Prostate gland (tissue), 2 donors: ENCODE results near the gene MAML1. TPM values are rescaled to one million over a fixed set of nuclear protein-coding genes. Genes with fewer than 3 reads are reported as not detected.
A peak's percentile ranks its signal among the peaks of the same experiment; 100 is the strongest.

Experiments
- DNase-seq: peaks from one replicate; pipeline ENCODE4 v3.0.0-alpha.2; 2019; ENCODE audit warnings: low spot score
- H3K27ac ChIP-seq, 2 donors: fragments of 200-600 bp; sonication (generic); 2 replicates each; pipeline ENCODE4 v1.5.1; 2017 to 2019
- H3K27me3 ChIP-seq: fragments of 200-600 bp; sonication (generic); replicated peaks from 2 replicates; pipeline ENCODE4 v1.5.1; 2019; ENCODE audit not compliant: insufficient read depth
- H3K36me3 ChIP-seq, 2 donors: fragments of 200-600 bp; sonication (generic); 1 replicate in 1 of 2; 2 replicates in 1 of 2; pipeline versions ENCODE4 v1.5.1 to v1.8.1; 2017 to 2019
- H3K4me1 ChIP-seq: fragments of 200-600 bp; sonication (generic); replicated peaks from 2 replicates; pipeline ENCODE4 v1.5.1; 2019
- H3K4me3 ChIP-seq, 2 donors: fragments of 200-600 bp; sonication (generic); 2 replicates each; pipeline ENCODE4 v1.5.1; 2017 to 2019
- H3K9me3 ChIP-seq: fragments of 200-600 bp; sonication (generic); 2 replicates; pipeline ENCODE4 v1.5.1; 2017
- POLR2A ChIP-seq: fragments of 450-650 bp; IDR thresholded peaks from one replicate; pipeline ENCODE4 v1.6.1; 2016; ENCODE audit warnings: antibody characterized with exemption, mild to moderate bottlenecking
- POLR2AphosphoS5 ChIP-seq: sonication (generic); formaldehyde crosslinking; IDR thresholded peaks from one replicate; pipeline ENCODE4 v1.6.1; 2017; ENCODE audit warnings: antibody characterized with exemption
- WGBS: methylation state at CpG from one replicate; pipeline ENCODE4 v1.1.5; 2018; 5-methylcytosine and 5-hydroxymethylcytosine counted together
- intact Hi-C: fragments of 100-400 bp; cut with DNase I; formaldehyde crosslinking; loops from one replicate; pipeline ENCODE4 v1.14.2; 2022
- total RNA-seq, 2 donors: library from RNA; depleted of rRNA; stranded (reverse); fragments of >200 nt; gene quantifications; one replicate each; pipeline ENCODE4 v1.1.0, GENCODE V29; 2016
- TF ChIP-seq, protein P1 (sequence below), 4 experiments: fragments of 200-600 bp in 2 of 4; fragments of 450-650 bp in 2 of 4; sonication (generic) in 2 of 4; IDR thresholded peaks; 1 replicate in 3 of 4; 2 replicates in 1 of 4; pipeline ENCODE4 v1.5.1; 2016 to 2019; ENCODE audit warnings: antibody characterized with exemption in 4 of 4, mild to moderate bottlenecking in 2 of 4, moderate library complexity in 2 of 4

MAML1 gene
- total RNA-seq, 2 donors from 2014 or later, result 33.9 to 54.7 TPM

DNA sequence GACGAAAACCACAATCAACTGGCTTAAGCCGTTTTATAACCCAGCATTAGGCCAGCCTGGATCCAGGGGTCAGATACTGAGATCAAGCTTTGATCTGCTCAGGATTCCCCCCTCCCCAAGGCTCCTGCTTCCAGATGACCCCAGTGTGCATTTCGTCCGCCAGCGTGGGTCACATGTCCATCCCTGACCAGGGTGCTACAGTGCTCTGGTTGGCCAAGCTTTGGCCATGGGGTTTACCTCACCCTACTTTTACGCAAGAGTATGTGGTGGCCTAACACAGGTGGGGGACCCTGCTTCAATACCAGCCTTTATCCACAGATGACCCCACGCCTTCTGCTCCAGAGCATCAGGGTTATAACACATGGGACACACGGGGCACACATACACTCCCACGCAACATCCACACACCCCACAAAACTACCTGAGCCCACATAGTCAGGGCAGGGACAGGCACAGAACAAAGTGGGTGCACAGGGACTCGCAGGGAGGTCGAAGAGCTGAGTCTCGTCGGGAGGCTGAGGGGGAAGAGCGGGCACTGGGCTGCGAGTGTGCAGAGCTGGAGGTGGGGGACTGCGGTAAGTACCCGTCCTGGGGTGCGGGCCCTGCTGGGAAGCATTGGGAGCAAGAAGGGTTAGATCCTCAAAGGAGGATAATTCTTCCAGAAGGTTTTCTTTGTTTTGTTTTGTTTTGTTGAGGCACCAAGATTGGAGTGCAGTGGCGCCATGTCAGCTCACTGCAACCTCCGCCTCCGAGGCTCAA lies 83.0 kb downstream of the MAML1 start:
- DNase-seq, result no peak
- Histone ChIP-seq H3K36me3 (no peaks in the 10 kb centered on the region), H3K27me3 (no peaks in the 10 kb centered on the region), H3K4me1 (peaks cover 13% of the 10 kb centered on the region), H3K27ac (no peak overlapping the region), H3K9me3 (no peaks in the 10 kb centered on the region), H3K4me3 (no peak overlapping the region)
- WGBS, result 96% methylated on average over 21 of the region's 21 CpGs
- intact Hi-C loops, result no loop called here
- TF ChIP-seq POLR2A (no peak), POLR2AphosphoS5 (no peak)
- TF ChIP-seq, protein P1, sequence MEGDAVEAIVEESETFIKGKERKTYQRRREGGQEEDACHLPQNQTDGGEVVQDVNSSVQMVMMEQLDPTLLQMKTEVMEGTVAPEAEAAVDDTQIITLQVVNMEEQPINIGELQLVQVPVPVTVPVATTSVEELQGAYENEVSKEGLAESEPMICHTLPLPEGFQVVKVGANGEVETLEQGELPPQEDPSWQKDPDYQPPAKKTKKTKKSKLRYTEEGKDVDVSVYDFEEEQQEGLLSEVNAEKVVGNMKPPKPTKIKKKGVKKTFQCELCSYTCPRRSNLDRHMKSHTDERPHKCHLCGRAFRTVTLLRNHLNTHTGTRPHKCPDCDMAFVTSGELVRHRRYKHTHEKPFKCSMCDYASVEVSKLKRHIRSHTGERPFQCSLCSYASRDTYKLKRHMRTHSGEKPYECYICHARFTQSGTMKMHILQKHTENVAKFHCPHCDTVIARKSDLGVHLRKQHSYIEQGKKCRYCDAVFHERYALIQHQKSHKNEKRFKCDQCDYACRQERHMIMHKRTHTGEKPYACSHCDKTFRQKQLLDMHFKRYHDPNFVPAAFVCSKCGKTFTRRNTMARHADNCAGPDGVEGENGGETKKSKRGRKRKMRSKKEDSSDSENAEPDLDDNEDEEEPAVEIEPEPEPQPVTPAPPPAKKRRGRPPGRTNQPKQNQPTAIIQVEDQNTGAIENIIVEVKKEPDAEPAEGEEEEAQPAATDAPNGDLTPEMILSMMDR (IDR thresholded peaks at IDR 0.05), result no peak

DNA sequence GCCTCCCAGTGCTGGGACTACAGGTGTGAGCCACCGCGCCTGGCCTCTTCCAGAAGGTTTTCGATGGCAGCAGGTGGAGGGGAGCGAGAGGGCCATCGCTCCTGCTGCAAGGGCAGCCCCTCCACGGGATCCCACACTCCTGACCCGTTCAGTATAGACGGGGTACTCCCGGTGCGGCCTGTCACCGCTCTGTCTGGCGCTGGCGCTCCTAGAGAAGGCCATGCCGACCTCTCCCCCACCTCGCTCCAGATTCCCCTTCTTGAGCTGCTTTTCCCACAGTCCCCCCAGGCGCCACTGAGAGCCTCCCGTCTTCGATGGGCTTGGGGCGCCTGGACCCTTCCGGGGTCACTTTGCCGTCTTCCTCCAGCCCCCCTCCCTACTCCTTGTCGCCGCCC lies 83.8 kb downstream of the MAML1 start:
- peak overlapping the region; percentile 65 to 70 for H3K27ac ChIP-seq
- 52% methylated on average over 23 of the region's 23 CpGs for WGBS
- intact Hi-C loops, result no loop called here
- TF ChIP-seq, protein P1 (IDR thresholded peaks at IDR 0.05), result no peak
- TF ChIP-seq POLR2A (no peak), POLR2AphosphoS5 (no peak)
- no peaks in the 10 kb centered on the region for H3K36me3 ChIP-seq
- no peak for DNase-seq
- H3K27me3 ChIP-seq, result no peaks in the 10 kb centered on the region
- peak overlapping the region; percentile 43 to 48 for H3K4me3 ChIP-seq
- H3K9me3 ChIP-seq, result no peaks in the 10 kb centered on the region
- H3K4me1 ChIP-seq, result peaks cover 13% of the 10 kb centered on the region

DNA sequence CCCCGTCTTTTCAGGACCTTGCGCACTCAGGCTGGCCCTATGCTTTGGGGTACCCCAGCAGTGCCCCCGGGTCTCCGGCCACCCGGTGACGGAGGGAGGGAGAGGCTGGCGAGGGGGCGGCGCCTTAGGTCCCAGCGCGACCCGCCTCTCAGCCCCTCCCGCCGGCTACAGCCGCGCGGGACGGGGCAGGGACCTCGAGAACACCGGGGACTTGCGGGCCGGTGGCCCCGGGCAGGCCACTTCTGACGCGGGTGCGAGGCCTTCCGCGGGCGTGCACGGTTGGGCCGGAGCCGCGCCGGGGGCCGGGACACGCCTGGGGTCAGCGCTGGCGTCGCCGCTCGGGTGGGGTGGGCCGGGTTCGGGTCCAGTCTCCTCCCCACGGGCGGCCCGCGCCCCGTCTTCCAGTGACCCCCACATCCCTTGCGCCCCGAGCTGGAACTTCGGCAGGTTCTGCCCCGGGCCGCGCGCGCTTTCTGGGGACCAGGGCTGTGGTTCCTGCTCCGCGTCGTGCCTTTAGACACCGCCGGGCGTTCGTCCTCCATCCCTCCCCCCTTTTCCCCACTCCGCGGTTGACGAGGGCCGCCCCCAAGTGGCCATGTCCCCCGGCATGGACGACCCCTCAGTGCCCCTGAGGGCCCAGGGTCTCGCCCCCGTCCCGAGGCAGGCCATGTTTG lies 84.3 kb downstream of the MAML1 start:
- Histone ChIP-seq H3K4me1 (peaks cover 13% of the 10 kb centered on the region), H3K27ac (peak overlapping the region; percentile 65 to 70), H3K9me3 (no peaks in the 10 kb centered on the region), H3K27me3 (no peaks in the 10 kb centered on the region), H3K36me3 (no peaks in the 10 kb centered on the region), H3K4me3 (peak overlapping the region; percentile 43 to 48)
- WGBS, result 2% methylated on average over 69 of the region's 72 CpGs
- no peak for TF ChIP-seq POLR2AphosphoS5
- TF ChIP-seq, protein P1 (IDR thresholded peaks at IDR 0.05), result peak in 1 of 4 experiments; percentile 11
- peak; percentile 65 for TF ChIP-seq POLR2A
- DNase-seq, result no peak
- intact Hi-C loops, result no loop called here

DNA sequence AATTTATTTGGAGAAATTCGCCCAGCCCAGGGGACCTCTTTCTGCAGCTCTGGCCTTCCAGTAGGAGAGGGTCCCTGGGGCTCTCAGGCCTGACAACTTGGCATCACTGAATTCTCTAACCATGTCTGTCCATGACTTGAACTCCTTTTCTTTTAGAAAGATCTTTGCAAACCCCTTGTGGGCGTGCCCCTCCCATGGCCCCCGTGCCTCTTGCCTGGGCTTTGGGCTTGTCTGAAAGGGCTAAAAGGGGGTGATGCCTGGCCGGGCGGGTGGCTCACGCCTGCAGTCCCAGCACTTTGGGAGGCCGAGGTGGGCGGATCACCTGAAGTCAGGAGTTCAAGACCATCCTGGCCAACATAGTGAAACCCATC lies 84.8 kb downstream of the MAML1 start:
- TF ChIP-seq POLR2A (no peak), POLR2AphosphoS5 (no peak)
- TF ChIP-seq, protein P1 (IDR thresholded peaks at IDR 0.05), result no peak
- 88% methylated on average over 8 of the region's 8 CpGs for WGBS
- H3K27ac ChIP-seq, result peak overlapping the region; percentile 65 to 70
- intact Hi-C loops, result no loop called here
- no peak for DNase-seq
- no peaks in the 10 kb centered on the region for H3K27me3 ChIP-seq
- H3K4me1 ChIP-seq, result peaks cover 13% of the 10 kb centered on the region
- H3K4me3 ChIP-seq, result peak overlapping the region; percentile 43 to 48
- H3K36me3 ChIP-seq, result no peaks in the 10 kb centered on the region
- H3K9me3 ChIP-seq, result no peaks in the 10 kb centered on the region
